Activated effector memory CD4-positive, alpha-beta T cell treated with Interleukin-2 at 50 U/mL for 16 hours (primary cell): ENCODE results near the gene RWDD3.

Source experiments
- DNase-seq: peaks from one replicate; pipeline ENCODE4 v3.0.0-alpha.2; 2020

The RWDD3 gene, protein sequence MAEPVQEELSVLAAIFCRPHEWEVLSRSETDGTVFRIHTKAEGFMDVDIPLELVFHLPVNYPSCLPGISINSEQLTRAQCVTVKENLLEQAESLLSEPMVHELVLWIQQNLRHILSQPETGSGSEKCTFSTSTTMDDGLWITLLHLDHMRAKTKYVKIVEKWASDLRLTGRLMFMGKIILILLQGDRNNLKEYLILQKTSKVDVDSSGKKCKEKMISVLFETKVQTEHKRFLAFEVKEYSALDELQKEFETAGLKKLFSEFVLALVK

DNA sequence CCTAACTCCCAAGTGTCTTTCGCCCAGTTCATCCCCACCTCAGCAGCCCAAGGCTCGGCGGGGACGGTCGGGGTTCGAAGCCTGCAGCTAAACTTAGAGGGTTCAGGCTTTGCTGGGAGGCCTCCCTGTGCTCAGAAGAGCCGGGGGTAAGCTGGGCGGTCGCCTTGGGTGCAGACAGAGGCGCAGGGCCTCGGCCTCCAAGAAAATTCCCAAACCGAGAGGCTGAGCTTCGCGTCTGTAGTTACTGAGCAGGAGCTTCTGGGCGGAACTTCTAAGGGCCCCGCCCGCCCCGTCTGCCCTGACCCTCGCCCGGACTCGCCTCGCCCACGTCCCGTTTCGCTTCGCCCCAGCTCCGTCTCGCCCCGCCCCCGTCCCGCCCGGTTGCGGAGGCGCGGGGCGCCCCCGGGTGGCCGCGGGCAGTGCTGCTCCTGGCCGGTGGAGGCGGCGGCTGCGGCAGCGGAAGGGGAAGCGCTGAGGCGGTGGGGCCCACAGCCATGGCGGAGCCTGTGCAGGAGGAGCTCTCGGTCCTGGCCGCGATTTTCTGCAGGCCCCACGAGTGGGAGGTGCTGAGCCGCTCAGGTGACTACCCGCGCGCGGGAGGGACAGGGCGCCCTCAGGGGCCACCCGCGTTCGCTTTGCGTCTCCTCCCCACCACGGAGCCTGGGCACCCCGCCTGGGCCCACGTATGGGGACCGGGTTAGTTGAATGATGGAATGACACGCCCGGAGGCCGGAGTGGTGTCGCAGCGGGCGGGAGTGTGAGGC lies at the start of gene RWDD3:
Gene RWDD3, plus strand, starts transcription at position 474 of the 764 bp plus-strand sequence. Its CDS starts 21 bp downstream, at position 495.
- DNase-seq = peak; percentile 94

DNA sequence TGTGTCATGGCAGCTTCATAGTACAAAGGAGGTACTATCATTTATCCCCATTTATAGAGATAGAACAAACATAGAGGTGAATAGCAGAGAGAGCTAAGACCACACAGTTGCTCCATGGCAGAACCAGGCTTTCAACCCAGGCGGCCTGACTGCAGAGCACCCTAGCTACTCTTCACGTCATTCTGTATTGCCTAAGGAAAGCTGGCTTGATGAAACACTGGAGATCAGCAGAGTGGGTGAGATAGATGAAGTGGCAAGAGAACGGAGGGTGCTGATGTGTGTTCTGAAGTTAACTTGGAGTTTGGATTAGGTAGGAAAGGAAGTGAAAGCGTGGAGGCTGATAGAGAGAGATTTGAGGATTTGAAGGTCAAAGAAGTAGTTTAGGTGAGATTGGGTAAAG lies 47.9 kb upstream of the RWDD3 start:
- DNase-seq = no peak

DNA sequence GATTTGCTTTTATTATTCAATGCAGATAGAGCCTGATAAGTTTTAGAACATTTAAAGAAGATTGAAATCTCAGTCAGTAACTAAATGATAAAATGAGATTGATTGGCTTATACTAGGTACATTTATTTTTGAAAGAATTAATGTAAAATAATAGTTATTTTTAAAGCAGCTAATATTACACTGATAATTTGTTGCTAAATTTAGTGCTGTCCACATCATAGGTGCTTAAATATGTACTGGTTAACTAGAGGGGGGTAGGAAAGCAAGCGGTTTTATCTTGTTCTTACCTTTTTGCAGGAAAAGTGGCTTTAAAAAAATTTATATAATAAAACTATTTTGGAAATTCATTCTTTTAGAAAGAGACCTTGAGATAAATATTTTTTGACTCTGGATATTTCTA lies 40.4 kb upstream of the RWDD3 start:
- DNase-seq = no peak

DNA sequence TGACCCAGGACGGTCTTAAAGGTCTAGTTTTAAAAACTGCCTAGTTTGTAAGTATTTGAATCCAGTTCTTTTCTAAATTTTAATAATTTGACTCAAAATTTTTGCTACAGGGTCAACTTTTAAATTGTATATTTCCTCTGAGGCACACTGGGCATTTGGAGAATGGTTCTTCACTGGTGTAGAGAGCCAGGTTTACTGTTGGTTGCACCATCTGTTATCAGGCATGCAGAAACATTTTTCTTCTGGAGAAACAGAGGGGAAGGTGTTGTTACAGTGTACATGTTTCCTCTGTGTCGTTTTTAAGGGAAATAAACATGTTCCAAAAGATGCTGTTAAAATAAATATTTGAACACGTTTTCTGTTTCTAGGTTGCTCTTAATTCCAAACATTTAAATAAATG lies 39.0 kb upstream of the RWDD3 start:
- DNase-seq = no peak

DNA sequence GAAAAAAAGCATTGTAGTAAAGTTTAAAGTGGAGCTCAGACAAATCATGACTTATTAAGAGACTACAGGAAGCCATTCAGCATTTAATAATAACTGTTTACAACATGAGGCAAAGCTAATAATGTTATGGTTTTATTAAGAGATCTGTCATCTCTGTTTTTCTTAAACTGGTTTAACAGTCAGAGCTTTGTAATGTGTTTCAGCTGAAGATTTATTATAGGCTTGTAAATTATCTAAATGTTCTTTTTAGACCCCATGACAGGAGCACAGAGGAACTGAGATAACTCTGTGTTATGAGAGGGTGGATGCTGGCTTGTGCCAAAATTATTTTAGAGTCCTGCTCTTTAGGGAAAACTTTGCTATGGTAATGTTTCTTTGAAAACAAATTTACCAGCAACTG lies 38.0 kb upstream of the RWDD3 start:
- no peak for DNase-seq

DNA sequence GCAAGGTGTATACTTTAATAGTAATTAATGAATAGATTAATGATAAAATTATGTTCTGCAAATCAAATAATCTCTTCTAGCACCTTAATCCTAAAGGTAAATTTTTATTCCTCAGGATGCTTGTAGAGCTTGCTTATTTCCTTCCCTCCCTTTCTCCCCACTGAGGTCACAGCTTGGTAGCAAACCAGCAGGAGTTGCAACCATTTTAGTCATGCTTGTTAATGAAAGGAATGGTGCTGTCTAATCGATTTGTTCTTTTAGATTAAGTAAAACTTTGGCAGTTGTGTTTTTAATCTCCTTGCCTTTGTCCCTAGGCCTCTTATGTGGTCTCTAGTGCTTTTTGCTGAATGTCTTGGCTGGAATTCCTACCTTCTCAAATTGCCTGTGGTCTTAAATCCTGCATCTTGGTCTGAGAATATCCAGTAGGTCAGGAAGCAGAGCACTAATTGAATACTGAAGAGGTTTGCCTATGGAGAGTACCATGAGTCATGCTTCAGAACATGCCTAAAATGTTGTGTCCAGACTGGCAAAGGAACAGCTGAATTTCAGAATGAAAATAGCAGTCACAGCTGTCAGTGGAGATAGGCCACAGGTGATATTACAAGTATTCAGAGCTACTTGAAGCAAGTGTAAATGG lies 36.3 kb upstream of the RWDD3 start:
- no peak for DNase-seq

DNA sequence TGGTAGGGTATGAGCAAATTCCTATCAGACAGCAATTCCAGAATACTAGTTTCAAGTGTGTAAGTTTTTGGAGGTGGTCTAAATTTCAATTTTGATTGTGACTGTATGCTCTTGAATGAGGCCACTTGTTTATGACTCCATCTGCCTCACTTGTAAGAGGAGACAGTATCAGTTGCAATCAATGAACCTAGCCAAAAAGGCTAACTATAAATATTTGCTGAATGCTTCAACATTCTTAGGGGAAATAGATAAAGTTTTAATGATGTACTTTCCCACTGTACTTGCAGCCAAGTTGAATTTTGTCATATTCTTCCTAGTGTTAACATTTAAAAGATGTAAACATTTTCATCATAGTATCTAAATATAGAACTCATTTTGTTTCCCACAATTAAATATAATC lies 32.1 kb upstream of the RWDD3 start:
- DNase-seq = no peak

DNA sequence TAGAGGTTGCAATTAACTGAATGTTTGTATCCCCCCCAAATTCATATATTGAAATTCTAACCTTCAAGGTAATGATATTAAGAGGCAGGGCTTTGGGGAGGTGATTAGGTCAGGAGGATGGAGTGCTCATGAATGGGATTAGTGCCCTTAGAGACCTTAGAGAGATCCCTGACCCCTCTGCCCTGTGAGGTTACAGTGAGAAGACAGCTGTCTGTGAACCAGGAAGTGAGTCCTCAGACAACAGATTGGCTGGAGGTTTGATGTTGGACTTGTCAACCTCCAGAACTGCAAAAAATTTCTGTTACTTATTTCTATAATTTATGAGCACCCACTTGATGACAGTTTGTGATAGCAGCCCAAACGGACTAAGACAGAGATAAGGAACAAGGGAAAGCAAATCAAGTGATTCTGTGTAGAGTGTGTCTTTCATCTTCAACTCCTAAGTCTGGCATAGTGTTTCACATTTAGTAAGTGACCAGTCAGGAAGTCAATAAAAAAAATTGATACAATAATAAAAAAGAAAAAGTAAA lies 30.0 kb upstream of the RWDD3 start:
- DNase-seq = no peak

DNA sequence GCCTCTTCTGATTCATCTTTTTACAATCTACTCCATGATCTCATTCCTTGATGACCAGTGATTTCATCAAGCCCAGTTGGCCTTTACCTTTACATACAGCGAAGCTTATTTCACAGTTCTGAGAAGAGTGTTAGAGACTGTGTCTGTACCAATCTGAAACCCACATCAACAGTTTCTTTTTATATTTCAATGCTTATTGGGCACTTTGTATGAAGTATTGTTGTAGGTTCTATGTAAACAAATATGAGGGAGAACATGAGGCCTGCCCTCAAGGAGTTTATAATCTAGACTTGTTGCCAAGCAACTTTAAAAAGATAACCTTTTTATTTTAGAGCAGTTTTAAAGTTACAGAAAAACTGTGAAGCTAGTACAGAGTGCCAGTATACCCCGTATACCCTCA lies 27.5 kb upstream of the RWDD3 start:
- no peak for DNase-seq

DNA sequence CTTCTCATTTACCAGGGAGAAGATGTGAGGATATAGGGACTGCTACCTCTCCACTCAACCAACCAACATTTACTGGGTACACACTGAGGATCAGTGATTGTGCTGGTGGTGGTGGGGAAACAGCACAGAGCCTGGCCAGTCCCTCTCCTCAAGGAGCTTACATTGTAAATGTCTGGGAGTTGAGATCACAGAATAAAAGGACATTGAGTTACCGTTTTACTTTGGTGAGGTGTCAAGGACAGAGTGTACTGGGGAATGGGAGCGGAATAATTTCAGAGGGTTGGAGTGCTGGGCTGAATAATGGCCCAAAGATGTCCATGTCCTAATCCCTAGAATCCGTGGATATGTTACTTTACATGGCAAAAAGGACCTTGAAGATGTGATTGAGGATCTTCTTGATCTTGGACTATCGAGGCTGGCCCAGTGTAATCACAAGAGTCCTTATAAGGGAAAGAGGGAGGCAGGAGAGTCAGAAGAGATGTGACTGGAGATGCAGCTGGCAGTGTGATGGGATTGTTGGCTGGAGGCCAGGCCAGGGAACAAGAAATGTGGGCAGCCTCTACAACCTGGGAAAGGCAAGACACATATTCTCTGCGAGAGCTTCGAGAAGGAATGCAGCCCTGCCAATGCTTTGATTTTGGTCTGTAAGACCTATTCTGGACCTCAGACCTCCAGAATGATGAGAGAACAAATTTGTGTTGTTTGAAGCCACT lies 26.6 kb upstream of the RWDD3 start:
- DNase-seq = no peak

DNA sequence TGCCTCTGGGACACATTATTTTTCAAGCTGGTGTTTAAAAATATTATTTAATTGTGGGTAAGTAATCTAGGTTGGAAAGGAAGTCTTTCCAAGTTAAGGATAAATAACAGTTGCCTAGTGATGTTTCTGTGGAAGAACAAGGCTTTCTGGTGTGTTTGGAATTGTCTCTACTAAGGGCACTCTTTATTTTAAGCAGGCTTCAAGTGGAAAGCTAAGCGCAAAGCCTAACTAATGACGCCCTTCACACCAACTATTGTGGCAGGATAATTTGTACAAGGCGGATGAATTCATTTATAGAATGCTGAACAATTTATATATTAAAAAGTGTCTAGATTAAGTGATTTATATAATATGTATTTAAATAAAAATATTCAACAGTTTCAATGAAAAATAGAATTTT lies 25.1 kb upstream of the RWDD3 start:
- DNase-seq = no peak

DNA sequence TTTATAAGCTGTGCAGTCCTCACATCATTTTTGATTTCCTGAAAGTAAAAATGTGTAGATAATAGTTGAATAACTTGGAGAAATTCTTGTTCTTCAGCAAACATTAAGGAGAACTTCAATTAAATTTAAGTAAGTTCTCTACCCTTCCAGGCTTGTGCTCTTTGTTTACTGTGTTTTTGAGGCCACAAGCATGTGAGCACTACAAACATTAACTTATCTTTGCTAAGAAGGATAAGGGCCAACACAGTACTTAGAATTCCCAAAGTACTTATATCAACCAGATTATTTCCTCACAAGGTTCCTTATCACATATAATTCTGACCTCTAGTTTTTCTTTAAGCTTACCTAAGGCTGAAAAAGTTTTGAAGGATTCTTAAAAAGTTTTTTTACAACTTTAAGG lies 24.7 kb upstream of the RWDD3 start:
- no peak for DNase-seq

DNA sequence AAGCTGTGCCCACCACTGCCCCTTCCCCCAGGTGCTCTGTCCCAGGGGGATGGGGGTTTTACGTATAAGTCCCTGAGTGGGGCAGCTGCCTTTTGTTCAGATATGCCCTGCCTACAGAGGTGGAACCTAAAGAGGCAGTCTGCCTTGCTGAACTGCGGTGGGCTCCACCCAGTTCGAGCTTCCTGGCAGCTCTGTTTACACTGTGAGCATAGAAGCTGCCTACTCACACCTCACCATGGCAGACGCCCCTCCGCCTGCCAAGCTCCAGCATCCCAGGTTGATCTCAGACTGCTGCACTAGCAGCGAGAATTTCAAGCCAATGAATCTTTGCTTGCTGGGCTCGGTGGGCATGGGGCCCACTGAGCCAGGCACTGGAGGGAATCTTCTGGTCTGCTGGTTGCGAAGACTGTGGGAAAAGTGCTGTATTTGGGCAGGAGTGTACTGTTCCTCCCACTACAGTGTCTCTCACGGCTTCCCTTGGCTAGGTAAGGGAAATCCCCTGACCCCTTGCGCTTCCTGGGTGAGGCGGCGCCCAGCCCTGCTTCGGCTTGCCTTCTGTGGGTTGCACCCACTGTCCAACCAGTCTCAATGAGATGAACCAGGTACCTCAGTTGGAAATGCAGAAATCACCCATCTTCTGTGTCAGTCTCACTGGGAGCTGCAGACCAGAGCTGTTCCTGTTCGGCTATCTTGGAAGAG lies 17.6 kb upstream of the RWDD3 start:
- DNase-seq = no peak

DNA sequence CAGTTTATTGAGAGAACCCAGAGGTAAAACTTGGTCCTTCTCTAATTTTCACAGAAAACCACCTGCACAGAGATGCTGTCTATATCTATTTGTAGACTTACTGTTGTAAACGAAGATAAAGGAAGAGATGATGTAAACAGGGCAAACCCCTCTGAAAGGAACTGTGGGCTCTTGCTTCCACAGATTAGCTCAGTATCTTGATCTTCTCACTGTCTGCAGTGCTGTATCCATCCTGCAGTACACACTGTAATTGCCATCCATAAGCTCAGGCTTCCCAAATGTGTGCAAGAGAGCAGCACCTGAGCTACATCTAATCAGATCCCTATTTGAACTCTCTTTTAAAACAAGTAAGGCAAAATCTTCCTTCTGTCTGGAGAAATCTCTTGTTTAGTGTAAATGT lies 16.6 kb upstream of the RWDD3 start:
- DNase-seq = no peak

DNA sequence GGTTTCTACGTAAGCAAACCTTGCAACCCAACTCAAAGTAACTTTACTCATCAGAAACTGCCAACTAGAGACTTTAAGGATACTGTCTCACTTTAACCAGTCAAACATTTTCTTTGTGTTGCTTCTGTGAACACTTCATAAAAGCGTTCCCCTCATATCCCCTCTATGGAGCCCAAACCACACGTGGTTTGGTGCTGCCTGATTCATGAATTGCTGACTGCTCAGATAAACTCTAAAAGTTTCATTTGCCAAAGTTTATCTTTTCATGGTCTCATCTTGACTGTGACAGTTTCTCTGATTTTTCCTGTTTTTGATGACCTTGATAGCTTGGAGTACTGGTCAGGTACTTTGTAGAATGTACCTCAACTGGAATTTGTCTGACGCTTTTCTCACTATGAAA lies 14.6 kb upstream of the RWDD3 start:
- no peak for DNase-seq

DNA sequence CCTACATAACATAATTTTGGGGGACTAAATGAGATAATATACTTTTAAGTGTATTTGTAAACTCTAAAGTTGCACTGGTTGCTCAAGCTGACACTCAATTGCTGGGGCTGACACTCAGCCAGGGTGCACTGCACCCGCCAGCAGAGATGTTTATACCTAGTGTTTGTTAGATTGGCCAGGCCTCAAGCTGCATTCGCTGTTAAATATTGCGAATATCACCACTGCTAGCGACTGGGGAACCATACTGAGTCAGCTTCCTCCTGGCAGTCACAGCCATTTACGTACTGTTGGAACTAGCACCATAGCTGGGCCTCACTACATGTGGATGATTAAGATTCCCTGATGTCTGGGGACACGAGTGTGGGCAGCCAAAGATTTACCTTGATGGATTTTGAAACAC lies 12.7 kb upstream of the RWDD3 start:
- DNase-seq = no peak

DNA sequence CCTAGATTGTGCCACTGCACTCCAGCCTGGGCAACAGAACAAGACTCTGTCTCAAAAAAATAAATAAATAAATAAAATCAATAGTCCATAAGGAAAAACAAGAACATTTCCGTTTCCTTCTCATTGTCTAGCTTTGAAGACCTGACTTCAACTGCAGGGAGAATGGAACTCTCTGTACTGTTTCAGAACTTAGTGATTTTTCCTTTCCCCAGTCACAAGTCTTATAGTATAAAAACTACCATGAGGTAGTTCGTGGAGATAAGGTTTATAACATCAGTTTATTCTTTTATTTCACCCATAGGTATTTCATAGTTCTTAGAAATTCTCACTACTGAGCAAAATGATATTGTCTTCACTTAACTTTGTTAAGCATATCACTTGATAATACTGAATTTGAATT lies 11.4 kb upstream of the RWDD3 start:
- DNase-seq = no peak

DNA sequence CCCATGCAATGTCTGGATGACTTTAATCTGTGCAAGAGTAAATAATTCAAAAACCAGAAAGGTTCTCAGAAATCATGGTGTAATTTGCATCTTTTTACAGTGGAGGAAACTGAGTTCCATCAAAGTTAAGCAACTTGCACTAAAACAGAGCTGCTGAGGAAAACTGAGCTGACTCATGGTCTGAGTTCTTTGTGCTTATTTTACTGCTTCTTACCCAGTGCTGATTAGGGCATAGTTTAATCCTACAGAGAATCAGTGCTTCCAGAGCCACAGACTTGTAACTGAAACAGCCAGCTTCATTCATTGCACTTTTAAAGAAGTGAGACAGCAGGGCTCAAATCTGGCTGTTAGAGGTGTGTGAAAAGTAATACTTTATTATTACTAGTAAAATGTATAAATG lies 10.9 kb upstream of the RWDD3 start:
- no peak for DNase-seq

DNA sequence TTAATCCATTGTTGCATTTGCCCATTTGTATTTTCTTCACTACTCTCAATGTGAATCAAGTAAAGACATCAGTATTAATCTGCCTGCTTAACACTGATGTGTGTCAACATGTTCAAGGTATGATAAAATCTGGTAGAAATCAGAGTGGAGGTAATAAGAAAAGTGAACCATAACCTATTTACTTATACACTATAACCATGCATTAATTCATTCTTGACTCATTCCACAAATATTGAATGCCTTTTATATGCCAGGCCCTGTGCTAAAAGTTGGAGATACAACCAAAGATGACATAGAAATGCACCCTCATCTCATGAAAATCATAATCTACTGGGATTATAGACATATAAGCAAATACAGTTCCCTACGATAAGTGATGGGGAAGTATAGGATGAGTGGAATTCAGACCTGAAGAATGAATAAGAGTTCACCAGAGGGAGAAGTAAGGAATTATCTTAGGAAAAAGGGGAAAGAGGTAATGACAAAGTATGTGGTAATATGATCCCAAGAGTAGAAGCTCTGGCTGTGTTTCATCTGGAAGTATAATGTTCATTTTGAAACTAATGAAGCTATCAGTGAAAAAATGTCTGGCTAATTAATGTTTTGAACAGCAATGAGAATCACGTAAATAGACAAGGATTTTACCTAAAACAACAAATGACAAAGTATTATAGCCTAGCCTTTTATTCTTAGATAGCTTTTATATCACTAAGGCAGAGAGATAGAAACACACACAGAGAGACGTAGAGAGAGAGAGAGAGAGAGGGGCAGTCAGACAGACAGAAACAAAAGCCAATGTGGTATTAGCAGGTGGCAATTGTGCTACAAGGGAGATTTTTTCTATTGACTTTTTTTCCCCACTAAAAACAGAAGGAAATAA lies 7.0 kb upstream of the RWDD3 start:
- no peak for DNase-seq

DNA sequence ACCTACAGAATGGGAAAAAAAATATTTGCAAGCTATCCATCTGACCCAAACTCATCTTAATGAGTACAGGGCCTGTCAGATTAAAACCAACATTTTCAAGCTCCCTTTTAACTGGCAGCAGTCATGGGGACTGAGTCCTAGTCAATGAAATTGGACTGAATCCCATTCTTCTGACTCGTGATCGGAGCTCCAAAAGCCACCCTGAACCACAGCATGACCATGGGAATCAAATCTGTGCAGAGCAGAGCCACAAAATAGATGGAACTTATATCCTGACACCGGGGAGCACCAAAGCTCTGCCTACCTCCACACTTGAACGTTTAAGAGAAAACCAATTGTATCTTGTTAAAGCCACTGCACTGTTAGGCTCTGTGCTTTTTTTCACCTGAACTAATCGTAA lies 5.0 kb upstream of the RWDD3 start:
- no peak for DNase-seq

DNA sequence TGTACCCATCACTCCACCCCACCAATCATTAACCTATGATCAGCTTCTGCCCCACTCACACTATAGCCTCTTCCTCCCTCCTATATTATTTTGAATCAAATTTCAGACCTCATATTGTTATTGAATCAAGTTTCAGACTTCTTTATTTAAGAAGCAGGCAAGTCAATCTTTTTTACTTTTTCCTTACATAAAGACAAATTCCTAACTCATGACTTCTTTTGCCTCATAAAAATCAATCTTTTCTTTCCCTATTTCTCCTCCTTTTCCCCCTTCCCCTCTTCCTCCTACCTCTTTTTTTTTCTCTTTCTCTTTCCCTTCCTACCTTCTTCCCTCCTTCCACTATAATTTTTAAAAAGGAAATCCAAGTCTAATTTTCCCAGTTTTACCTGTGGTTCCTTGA lies 4.3 kb upstream of the RWDD3 start:
- DNase-seq = no peak

DNA sequence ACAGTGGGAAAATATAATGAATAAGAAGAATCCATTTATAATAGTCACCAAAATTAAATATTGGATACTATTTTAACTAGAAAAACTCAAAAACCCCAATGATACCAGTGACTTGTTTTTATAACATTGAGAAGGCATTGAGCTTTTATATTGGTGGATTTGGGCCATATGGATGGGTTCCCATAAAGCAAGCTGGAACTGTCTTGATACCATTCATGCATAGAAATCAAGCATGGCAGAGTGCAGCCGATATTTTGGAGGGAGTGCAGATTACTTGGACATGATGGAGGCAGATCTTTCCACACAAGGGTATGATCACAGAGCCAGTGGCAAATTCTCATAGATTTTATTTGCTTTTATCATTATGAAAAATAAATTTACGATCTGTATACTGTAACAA lies 3.8 kb upstream of the RWDD3 start:
- DNase-seq = no peak
